GM19238 (cell line): ENCODE results near the gene MYL3.

Experiments used
- DNase-seq: peaks from one replicate; pipeline ENCODE4 v3.0.0; 2011; ENCODE audit warnings: low spot score; ENCODE audit not compliant: insufficient read length

Gene MYL3

GRCh38 chr3:46865546-46865945 lies 2.3 kb upstream of the MYL3 start:
- DNase-seq, result no peak

- no peak for DNase-seq
These were observed 1.8 kb upstream of the MYL3 start for GRCh38 chr3:46865031-46865507.

- DNase-seq, result no peak
These were observed 1.0 kb upstream of the MYL3 start for GRCh38 chr3:46864061-46864881.

- no peak for DNase-seq
These were observed 747 bp downstream of the MYL3 start for GRCh38 chr3:46862369-46863025.

GRCh38 chr3:46861605-46862368 lies 1.5 kb downstream of the MYL3 start:
- no peak for DNase-seq

DNA sequence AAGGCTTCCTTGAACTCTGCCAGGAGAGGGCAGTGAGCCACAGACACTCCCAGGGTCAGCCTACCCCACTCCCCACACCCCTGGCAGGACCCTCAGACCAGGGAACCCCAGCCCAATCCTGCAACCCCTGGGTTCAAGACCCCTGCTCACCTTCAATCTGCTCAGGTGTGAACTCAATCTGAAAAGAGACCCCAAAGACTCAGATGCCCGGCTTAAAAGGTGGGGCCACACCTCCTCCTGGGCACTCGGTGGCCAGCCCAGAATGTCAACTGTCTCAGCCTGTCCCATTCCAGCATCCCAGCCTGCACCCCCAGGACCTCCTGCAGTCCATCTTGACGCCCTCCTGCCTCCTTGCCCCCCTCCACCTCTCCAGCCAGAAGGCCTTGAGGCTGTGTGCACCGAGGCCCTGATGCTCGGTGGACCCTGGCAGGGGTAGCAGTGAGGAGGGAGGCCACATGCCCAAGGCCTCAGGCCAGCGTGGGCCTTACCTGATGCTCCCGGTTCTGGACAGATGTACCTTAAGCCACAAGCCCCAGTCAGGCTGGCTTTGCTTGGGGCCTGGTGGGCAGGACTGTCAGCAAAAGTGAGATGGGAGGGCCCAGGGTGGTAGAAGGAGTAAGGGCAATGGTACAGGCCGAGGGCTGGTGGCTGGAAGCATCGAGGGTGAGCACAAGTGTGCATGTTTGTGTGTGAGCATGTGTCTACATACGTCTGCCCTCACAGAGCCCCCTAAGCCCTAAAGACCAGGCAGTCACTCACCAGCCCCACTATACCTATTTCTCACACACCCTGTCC lies 2.2 kb downstream of the MYL3 start:
- no peak for DNase-seq

GRCh38 chr3:46860017-46860809 lies 3.0 kb downstream of the MYL3 start:
- no peak for DNase-seq

GRCh38 chr3:46859001-46859710 lies 4.1 kb downstream of the MYL3 start:
- no peak for DNase-seq

DNA sequence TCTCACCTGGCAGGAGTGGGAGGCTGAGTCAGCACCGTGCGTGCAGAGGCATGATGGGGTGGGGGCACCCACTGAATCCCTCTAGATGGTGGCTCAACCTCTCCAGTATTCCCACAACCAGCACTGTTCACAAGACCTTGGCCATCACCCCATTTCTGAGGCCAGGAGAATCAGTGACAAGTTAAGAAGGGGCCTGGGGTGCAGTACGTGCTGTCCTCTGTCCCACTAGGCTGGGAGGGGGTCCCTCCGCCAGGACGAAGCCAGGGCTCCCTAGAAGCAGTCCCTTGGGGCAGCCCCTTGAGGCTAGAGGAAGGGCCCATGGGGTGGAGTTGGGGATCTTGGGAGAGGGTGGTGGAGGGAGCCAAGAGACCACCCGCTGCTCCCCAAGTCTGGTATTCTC lies 4.8 kb downstream of the MYL3 start:
- DNase-seq, result no peak

- DNase-seq, result no peak
These were observed 5.5 kb downstream of the MYL3 start for GRCh38 chr3:46857485-46858341.

DNA sequence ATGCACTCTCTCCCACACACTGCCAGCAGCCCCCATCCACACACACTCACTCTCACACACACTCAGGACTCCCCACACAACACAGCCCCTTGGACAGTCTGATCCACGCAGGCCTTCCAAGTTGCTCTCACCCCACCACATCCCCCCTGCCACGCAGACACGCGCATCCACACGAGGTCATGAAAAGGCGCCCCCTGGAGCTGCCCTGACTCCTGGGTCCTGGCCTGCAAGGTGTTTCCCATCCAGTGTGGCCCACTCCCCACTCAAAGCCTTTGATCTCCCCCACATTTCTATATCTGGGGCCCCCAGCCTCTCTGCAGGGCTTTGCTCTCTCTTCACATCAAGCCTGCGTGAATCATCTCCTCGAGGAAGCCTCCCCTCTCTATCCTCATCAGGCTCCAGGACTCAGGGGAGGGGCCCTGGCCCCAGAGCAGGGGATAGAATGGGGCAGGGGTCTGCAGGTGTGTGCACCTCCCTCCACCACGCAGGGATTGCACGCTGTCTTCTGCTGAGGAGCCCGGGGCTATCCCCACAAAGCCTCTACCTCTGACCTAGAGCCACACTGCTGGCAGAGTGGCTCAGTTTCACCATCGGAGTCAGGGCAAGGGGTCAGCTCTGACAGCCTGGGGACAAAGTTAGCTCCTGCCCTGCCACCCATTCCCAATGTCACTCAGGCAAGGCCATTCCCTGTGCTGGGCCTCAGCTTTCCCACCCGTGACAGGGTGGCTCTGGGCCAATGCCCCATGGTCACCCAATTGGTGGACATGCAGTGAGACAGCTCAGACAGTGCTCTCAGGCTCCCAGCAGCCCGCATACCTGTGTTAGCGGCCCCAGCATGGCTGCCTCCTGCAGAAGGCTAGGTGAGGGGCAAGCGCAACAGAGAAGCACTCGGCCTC lies 6.4 kb downstream of the MYL3 start:
- DNase-seq, result no peak

DNA sequence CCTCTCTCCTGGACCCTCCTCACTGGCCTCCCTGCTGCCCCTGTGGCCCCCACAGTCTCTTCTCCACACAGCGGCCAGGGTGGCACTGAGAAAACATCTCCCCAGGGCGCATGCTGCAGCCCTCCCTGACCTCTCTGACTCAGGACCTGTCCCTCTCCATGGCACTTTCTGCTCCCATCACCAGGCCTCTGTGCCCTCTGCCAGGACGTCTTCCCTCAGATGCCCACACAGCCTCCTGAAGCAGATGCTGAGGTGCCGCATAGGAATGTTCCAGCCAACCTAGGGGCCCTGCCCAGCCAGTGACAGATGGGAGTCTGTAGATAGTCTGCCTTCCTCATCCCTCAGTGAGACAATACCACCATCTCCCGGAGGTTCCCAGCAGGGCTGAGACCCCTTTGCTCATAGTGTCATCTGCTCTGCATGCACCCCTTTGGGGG lies 8.7 kb downstream of the MYL3 start:
- no peak for DNase-seq

DNA sequence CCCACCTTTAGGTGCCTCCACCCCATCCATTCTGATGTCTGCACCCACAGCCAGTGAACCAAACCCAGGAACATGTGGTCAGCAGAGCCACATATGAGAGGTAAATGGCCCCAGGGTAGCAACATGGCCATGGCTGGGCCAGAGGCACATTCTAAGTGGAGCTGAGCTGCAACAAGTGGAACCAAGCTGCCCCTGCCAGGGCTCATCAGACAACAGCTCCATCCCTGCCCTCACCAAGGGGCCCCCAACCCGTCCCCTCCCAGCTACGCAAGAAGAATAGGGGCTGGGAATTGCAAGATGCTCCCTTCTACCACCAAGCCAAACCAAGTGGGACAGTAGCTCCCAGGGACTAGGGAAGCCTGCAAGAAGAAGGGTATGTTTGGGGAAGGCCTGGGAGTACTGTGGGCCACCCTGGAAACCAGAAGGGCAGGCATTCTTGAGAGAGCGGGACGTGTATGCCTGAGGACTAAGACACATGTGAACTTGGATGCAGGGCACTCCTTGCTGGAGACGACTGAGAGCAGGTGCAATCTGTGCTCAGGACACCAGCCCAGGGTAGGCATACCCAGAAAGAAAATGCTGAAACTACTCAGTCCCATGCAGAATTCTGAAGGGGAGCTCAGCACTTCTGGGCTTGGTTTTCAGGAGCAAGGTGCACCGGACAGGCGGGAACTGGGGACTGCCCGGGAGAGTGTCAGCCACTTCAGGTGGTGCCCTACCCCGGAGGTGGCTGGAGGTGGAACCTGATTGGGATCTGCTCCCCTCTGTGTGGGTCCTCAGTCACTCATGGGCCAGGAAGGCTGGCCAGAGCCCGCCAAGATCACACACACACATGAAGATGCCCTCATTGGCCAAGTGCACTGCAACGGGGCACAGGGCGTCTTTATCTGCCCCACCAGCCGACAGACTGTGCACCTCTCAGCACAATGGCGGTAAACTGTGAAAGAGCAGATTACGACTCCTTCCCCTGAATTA lies 9.5 kb downstream of the MYL3 start:
- DNase-seq, result no peak

GRCh38 chr3:46852839-46853355 lies 10.3 kb downstream of the MYL3 start:
- DNase-seq, result no peak

DNA sequence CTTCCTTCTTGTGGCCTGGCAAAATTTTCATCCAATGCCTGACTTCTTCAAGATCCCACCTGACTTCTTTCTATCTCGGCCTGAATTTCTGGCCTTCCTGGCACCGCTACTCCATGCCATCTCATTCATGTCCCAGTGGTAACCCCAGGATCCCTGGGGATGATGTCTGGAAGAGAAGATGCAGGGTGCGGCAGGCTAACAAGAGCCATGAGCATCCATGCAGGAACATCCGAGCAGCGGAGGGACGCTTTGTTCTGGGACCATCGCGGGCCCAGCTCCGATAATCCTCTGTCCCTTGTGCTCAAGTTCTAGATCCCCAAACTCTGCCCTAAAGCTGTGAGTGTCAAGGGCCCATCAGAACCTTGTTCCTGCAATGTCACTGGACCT lies 10.9 kb downstream of the MYL3 start:
- DNase-seq, result no peak
